ENCODE results near the gene MYO1G. TPM values are rescaled to one million over a fixed set of nuclear protein-coding genes. Genes with fewer than 3 reads are reported as not detected.

MYO1G gene
- total RNA-seq, 1 experiment from 2014 or later, result 0.46 TPM

DNA sequence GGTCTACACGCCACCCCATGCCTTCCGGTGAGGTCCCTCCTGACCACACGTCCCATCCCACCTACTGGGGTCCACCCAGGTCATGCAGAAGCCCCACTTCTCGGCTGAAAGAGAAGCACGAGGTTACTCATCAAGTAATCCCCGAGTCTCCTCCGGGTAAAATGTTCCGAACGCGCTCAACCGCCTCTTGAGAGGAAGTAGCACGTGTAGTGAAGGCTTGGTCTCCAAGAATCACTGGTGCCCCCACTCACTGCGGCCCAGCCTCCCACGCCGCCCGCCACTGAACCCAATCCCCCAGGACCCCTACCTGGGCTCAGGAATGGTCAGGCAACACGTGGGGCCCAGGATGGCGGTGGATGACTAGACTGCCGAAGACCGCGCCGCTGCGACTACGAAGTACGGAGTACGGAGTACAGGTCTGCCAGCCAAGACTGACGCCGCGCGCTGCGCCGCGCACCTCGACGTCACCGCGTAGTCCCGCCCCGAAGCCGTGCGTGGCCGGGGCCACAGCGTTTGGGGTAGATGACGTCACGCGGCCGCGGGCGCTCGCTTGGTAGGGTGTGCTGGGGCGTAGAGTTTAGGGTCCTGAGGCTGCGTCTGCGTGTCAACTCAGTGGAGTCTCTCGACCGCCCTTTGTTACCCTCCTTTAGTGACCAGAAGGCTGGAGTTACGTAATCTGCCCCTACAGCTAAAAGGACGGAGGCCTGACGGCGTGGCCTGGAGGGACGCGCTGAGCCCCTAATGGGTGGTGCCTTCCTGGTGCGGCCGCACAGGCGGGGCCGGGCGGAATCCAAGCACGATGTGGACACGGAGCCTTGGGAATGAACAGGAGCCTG lies 7.6 kb upstream of the MYO1G start (continued):
- TF ChIP-seq ZNF671 (CRISPR knock-in tag; IDR thresholded peaks at IDR 0.05), result no peak
- TF ChIP-seq USF2 (CRISPR knock-in tag; IDR thresholded peaks at IDR 0.05), result no peak; the same call in 1 of the 2 replicates
- TF ChIP-seq CREM (CRISPR knock-in tag; IDR thresholded peaks at IDR 0.05), result peak; percentile 96
- TF ChIP-seq TEAD1 (CRISPR knock-in tag; IDR thresholded peaks at IDR 0.05), result peak; percentile 17
- TF ChIP-seq ZNF396 (CRISPR knock-in tag; IDR thresholded peaks at IDR 0.05; ENCODE audit: borderline replicate concordance), result no peak
- peak; percentile 84 for TF ChIP-seq FOXP1 (CRISPR knock-in tag; IDR thresholded peaks at IDR 0.05; ENCODE audit: borderline replicate concordance)
- no peak for TF ChIP-seq ZMAT4 (CRISPR knock-in tag; IDR thresholded peaks at IDR 0.05)
- TF ChIP-seq ZNF219 (CRISPR knock-in tag; IDR thresholded peaks at IDR 0.05; ENCODE audit: borderline replicate concordance), result no peak
- no peak; the same call in 1 of the 2 replicates for TF ChIP-seq ZBTB21 (CRISPR knock-in tag; IDR thresholded peaks at IDR 0.05; ENCODE audit: borderline replicate concordance)
- no peak for TF ChIP-seq ZNF416 (CRISPR knock-in tag; IDR thresholded peaks at IDR 0.05)
- no peak; the same call in 1 of the 2 replicates for TF ChIP-seq TP53 (CRISPR knock-in tag; IDR thresholded peaks at IDR 0.05)
- no peak for TF ChIP-seq ATF6 (CRISPR knock-in tag; IDR thresholded peaks at IDR 0.05)
- no peak for TF ChIP-seq HMGA2 (CRISPR knock-in tag; IDR thresholded peaks at IDR 0.05)
- 0 out of 2 replicates have a peak, but pooled peaks have one; percentile 26 for TF ChIP-seq TCF7 (CRISPR knock-in tag; IDR thresholded peaks at IDR 0.05; ENCODE audit: low read depth)
- TF ChIP-seq, protein P1, sequence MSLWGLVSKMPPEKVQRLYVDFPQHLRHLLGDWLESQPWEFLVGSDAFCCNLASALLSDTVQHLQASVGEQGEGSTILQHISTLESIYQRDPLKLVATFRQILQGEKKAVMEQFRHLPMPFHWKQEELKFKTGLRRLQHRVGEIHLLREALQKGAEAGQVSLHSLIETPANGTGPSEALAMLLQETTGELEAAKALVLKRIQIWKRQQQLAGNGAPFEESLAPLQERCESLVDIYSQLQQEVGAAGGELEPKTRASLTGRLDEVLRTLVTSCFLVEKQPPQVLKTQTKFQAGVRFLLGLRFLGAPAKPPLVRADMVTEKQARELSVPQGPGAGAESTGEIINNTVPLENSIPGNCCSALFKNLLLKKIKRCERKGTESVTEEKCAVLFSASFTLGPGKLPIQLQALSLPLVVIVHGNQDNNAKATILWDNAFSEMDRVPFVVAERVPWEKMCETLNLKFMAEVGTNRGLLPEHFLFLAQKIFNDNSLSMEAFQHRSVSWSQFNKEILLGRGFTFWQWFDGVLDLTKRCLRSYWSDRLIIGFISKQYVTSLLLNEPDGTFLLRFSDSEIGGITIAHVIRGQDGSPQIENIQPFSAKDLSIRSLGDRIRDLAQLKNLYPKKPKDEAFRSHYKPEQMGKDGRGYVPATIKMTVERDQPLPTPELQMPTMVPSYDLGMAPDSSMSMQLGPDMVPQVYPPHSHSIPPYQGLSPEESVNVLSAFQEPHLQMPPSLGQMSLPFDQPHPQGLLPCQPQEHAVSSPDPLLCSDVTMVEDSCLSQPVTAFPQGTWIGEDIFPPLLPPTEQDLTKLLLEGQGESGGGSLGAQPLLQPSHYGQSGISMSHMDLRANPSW (CRISPR knock-in tag; conservative IDR thresholded peaks at IDR 0.05; ENCODE audit: low read depth), result no peak
- TF ChIP-seq, protein P2, sequence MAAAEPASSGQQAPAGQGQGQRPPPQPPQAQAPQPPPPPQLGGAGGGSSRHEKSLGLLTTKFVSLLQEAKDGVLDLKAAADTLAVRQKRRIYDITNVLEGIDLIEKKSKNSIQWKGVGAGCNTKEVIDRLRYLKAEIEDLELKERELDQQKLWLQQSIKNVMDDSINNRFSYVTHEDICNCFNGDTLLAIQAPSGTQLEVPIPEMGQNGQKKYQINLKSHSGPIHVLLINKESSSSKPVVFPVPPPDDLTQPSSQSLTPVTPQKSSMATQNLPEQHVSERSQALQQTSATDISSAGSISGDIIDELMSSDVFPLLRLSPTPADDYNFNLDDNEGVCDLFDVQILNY (CRISPR knock-in tag; IDR thresholded peaks at IDR 0.05), result peak; percentile 83; the same call in 1 of the 2 replicates
- no peak for TF ChIP-seq GTF2I (CRISPR knock-in tag; conservative IDR thresholded peaks at IDR 0.05)
- no peak for TF ChIP-seq PREB (CRISPR knock-in tag; IDR thresholded peaks at IDR 0.05; ENCODE audit: borderline replicate concordance)
- peak; percentile 74; the same call in 1 of the 2 replicates for TF ChIP-seq AR (CRISPR knock-in tag; IDR thresholded peaks at IDR 0.05)
- TF ChIP-seq MYBL2 (CRISPR knock-in tag; IDR thresholded peaks at IDR 0.05), result 0 out of 2 replicates have a peak, but pooled peaks have one; percentile 83
- no peak for TF ChIP-seq RORB (CRISPR knock-in tag; IDR thresholded peaks at IDR 0.05)
- no peak for TF ChIP-seq ATF1 (CRISPR knock-in tag; IDR thresholded peaks at IDR 0.05)
- no peak for TF ChIP-seq JAZF1 (CRISPR knock-in tag; IDR thresholded peaks at IDR 0.05)
- no peak for TF ChIP-seq PRRX2 (CRISPR knock-in tag; IDR thresholded peaks at IDR 0.05)
- peak; percentile 62; the same call in 1 of the 2 replicates for TF ChIP-seq EMX1 (CRISPR knock-in tag; IDR thresholded peaks at IDR 0.05)
- no peak for TF ChIP-seq FOXJ3 (CRISPR knock-in tag; IDR thresholded peaks at IDR 0.05; ENCODE audit: borderline replicate concordance)
- peak; percentile 37; the same call in 1 of the 2 replicates for TF ChIP-seq NFYB (CRISPR knock-in tag; conservative IDR thresholded peaks at IDR 0.05; ENCODE audit: low read depth)
- no peak for TF ChIP-seq GRHL2 (CRISPR knock-in tag; IDR thresholded peaks at IDR 0.05; ENCODE audit: insufficient replicate concordance, severe bottlenecking)
- no peak for TF ChIP-seq NR1H2 (CRISPR knock-in tag; IDR thresholded peaks at IDR 0.05)
